GM12874 (cell line): ENCODE data around the gene PLXNA4.

Experiments used
- TF ChIP-seq, protein P1 (sequence below): IDR thresholded peaks from 2 replicates; pipeline ENCODE4 v1.5.1; 2011; ENCODE audit warnings: low read depth, mild to moderate bottlenecking, control low read depth, low read length, moderate library complexity; ENCODE audit not compliant: insufficient read depth

The PLXNA4 gene

DNA sequence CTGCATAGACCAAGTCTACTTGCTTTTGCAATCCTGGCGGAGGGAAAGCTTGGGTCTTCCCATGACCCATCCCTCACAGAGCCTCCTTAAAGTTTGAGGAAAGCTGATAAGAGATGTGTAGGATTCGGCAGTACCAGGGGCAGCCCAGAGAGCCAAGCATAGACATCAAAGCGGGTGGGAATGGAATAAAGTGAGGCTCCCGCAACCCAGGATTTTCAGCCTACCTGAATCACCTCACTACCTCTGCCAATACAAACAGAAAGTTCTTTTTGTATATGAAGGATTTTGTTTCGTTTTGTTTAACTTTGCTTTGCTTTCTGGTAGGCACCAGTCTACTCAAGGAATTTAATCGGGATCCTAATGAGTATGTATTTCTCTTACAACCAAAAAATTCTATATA, 451.7 kb downstream of the PLXNA4 start:
- TF ChIP-seq, protein P1, sequence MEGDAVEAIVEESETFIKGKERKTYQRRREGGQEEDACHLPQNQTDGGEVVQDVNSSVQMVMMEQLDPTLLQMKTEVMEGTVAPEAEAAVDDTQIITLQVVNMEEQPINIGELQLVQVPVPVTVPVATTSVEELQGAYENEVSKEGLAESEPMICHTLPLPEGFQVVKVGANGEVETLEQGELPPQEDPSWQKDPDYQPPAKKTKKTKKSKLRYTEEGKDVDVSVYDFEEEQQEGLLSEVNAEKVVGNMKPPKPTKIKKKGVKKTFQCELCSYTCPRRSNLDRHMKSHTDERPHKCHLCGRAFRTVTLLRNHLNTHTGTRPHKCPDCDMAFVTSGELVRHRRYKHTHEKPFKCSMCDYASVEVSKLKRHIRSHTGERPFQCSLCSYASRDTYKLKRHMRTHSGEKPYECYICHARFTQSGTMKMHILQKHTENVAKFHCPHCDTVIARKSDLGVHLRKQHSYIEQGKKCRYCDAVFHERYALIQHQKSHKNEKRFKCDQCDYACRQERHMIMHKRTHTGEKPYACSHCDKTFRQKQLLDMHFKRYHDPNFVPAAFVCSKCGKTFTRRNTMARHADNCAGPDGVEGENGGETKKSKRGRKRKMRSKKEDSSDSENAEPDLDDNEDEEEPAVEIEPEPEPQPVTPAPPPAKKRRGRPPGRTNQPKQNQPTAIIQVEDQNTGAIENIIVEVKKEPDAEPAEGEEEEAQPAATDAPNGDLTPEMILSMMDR: no peak

DNA sequence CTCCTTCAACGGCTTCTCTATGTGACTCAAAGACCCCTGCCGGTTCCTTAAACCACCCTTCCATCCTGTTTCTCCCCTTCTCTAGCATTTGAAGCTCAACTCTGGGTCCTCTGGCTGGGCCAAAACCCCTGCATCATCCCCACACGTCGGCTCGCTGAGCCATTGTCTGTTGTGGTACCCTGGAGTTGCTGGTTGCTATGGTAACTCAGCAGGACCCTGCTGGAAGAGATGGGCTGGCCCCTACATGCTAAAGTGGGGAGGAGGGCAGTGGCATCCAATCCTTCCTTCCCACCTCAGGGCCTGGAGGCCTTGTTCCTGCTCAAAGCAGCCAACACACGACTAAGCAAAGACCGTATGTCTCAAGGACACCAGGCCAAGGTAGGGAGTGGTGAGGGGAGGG, 452.5 kb downstream of the PLXNA4 start:
- TF ChIP-seq, protein P1: no peak

DNA sequence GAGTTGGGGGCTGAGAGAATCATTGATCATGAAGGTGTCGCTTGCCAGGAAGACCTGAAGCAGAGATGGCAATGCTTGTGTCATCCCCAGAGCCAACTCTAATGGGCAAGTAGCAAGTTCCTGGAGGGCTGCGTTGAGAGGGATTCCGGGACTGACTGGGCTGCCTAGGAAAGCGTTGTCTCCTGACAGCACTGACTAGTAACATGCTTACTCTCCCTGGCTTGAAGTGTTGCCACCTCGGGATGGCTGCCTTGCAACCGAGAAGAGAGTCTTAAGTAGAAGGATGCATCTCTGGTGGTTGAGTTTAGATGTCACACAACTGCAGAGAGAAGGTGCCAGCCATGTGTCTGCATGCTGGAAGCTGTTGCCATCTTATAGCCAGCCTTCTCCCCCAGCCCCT, 453.4 kb downstream of the PLXNA4 start:
- TF ChIP-seq, protein P1: no peak

DNA sequence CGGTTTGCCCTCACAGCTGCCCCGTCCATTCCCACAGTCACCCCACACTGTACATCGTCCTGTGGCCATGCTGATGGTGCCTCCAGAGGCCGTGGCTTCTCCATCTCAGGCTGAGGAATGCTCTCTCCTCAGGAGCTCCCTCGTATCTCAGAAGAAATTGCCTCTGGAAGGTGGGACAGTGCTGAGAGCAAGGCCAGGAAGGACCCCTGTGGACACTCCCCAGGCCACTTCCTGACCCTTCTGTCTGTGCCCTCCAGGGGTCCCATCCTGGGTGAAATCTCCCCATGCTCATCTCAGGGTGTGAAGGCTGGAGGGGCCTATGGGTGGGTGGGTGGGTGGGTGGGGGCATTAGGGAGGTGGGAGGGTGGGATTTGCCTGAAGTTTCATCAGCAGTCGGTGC, 454.3 kb downstream of the PLXNA4 start:
- TF ChIP-seq, protein P1: no peak

DNA sequence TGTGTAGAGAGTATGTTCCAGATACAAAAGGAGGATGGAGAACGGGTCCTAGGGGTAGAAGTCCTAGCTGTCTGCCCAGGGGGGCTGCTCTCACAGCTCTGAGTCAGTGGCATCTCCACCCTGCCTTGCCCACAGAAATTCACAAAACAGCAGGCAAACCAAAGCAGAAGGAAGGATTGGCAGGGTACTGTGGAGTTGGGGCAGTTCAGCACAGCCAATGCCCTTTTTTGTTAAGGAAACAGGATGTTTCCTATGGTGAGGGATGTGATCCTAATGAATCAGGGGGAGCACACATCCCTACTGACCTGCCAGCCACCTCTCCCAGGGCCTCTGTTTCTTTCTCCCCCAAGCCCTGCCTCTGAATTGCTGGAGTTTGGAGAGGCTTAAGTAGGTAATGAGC, 457.6 kb downstream of the PLXNA4 start:
- TF ChIP-seq, protein P1: no peak

DNA sequence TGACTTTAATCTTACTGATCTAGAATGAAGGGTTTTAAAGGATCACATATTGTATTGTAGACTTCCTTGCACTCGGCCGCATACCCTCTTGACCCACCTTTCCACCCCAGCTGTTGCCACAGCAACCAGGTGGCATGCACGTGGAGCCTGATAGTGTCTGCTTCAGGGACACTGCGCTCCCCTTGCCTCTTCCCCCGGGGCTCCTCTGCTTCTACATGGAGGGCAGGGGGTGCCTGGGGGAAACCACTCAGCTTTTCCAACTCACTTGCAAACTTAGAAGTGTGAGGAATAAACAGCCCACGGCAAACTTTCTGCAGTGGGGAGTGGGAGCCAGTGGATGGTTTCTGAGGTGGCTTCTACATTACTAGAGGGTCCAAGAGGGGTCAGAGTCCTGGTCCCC, 458.6 kb downstream of the PLXNA4 start:
- TF ChIP-seq, protein P1: no peak

DNA sequence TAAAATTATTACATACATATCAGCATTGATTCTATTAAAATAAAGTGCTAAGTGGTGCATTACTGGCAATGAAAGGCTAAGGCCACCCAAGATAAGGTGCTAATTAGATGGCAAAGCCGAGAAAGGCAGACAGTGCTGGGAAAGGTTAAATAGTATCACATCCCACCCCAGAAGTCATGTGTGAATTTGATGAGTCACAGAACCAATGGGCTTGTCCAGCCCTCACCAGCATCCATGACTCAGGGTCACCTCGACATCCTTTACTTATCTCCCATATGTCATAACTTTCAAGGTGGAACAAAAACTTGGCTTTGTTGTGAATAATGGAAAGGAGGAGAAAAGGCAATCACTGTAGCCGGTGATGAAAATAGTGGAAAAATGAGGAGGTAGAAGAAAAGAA, 459.1 kb downstream of the PLXNA4 start:
- TF ChIP-seq, protein P1: no peak

DNA sequence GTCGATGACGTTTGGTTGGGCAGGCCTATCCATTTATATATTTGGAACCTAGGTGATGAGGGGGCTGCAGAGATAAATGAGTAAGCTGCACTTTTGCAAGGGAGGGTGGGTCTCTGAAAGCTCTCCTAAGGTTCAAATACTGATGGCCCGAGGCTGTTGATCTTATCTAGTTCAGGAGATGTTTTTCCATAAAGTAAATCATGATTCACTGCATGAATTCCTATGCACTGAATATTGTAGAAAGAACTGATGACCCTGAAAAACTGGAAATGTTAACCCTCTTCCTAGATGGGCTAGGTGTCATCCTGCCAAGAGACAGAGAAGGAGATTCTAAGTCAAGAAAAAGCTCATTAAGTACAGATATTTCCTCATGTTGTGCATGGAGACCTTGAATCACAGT, 459.9 kb downstream of the PLXNA4 start:
- TF ChIP-seq, protein P1: no peak
